Nucleus accumbens (tissue), 56 donors: ENCODE data around the gene HOMEZ.
"Not testable (repeated sequence)": the region's sequence is repeated elsewhere in the genome, so short reads cannot be mapped to it uniquely, and the experiment has no call there.

Experiments
- DNase-seq, 56 donors: peaks; one replicate each; lab custom pipeline; 2025; lab: John Stamatoyannopoulos, UW

Gene HOMEZ, protein sequence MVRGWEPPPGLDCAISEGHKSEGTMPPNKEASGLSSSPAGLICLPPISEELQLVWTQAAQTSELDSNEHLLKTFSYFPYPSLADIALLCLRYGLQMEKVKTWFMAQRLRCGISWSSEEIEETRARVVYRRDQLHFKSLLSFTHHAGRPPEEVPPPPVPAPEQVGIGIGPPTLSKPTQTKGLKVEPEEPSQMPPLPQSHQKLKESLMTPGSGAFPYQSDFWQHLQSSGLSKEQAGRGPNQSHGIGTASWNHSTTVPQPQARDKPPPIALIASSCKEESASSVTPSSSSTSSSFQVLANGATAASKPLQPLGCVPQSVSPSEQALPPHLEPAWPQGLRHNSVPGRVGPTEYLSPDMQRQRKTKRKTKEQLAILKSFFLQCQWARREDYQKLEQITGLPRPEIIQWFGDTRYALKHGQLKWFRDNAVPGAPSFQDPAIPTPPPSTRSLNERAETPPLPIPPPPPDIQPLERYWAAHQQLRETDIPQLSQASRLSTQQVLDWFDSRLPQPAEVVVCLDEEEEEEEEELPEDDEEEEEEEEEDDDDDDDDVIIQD

DNA sequence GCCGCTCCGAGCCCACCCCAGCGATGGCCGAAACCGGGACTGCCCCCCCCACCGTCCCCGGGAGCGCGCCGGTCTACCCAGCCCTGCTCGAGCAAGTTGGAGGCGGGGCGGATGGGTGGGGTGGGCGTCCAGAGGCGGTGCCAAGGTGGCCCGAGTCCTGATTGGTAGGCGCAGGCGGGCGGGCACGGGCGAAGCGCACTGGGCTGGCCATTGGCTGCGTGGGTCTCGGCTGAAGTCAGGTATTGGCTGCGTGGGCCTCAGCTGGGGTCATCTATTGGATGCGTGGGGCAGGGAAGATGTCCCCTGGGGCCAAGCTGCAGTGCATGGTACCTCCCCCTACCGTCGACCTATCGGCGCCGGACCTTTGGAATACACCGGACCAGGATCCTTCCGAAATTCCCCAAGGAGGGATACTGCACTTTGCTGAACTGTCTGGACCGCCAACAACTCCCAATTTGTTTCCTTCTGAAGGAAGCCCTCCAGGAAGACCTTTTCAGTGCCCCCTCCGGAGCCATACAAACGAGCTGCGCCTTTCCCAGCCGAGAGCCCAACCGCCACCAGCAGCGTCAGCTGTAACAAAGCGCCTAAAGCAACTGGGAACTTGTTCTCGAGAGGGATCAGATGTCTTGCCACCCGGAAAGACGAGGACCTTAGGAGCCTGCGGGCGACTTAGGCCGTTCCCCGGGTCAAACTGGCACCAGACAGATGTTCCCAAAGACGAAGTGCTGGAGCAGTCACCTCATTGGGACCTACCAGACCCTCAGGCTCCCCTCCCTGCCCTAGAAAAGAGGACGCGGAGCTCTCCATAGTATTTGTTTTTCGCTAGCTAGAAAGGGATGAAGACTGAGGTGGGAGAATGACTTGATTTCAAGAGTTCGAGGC lies at the start of gene HOMEZ:
Gene HOMEZ, minus strand, starts transcription at position 113 of the 882 bp plus-strand sequence. CDS start 180 bp downstream, outside the sequence.
- DNase-seq = peak; percentile 70 to 99 (median 98)

DNA sequence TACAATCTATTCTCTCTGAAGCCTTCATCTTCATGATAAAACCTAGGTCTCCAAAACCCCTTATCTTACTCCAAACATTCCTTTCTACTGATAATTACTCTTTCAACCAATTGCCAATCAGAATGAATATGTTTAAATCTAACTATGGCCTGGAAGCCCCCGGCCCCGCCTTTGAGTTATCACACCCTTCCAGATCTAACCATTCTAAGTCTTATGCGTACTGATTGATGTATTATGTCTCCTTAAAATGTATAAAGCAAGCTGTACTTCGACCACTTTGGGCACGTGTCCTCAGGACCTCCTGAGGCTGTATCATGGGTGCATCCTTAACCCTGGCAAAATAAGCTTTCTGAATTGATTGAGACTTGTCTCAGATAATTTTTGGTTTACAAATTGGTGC lies 49.7 kb upstream of the HOMEZ start:
- DNase-seq = no peak

GRCh38 chr14:23327947-23328744 lies 42.2 kb upstream of the HOMEZ start:
- DNase-seq = peak in 47 of 56 donors; percentile 9 to 91 (median 50)

GRCh38 chr14:23326491-23327332 lies 40.8 kb upstream of the HOMEZ start:
- DNase-seq = no peak

DNA sequence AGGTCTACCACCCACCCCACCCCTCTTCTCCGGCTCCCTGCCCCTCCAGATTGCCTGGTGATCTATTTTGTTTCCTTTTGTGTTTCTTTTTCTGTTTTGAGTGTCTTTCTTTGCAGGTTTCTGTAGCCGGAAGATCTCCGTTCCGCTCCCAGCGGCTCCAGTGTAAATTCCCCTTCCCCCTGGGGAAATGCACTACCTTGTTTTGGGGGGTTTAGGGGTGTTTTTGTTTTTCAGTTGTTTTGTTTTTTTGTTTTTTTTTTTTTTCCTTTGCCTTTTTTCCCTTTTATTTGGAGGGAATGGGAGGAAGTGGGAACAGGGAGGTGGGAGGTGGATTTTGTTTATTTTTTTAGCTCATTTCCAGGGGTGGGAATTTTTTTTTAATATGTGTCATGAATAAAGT lies 39.8 kb upstream of the HOMEZ start:
- not testable (repeated sequence) for DNase-seq

DNA sequence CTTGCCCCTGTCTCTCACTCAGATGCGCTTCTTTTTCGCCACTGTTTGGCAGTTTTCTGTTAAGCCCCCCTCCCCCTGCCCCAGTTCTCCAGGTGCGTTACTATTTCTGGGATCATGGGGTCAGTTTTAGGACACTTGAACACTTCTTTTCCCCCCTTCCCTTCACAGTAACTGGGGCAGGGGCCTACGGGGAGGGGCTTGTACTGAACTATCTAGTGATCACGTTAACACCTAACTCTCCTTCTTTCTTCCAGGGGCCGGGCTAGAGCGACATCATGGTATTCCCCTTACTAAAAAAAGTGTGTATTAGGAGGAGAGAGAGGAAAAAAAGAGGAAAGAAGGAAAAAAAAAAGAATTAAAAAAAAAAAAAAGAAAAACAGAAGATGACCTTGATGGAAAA lies 39.1 kb upstream of the HOMEZ start:
- DNase-seq = no peak

GRCh38 chr14:23324455-23324846 lies 38.5 kb upstream of the HOMEZ start:
- no peak for DNase-seq

DNA sequence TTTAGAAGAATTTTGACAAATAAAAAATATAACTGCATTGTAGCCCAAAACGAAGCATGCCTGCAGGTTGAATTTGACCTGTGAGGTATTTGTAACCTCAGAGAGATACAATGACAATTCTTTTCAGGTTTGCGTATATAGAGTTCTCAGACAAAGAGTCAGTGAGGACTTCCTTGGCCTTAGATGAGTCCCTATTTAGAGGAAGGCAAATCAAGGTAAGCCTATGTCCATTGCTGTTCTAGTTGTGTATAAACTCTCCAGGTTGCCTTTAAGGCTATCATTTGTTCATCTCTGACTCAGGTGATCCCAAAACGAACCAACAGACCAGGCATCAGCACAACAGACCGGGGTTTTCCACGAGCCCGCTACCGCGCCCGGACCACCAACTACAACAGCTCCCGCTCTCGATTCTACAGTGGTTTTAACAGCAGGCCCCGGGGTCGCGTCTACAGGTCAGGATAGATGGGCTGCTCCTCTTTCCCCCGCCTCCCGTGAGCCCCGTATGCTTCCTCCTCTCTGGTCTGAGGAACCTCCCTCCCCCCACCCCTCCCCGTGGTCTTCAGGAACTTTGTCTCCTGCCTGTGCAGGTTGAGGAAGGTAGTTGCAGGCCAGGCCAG lies 38.0 kb upstream of the HOMEZ start:
- no peak for DNase-seq

- DNase-seq = no peak
These were observed 36.9 kb upstream of the HOMEZ start for GRCh38 chr14:23322568-23323517.

GRCh38 chr14:23321572-23322547 lies 35.9 kb upstream of the HOMEZ start:
- DNase-seq = peak in 27 of 56 donors; percentile 12 to 74 (median 66)

DNA sequence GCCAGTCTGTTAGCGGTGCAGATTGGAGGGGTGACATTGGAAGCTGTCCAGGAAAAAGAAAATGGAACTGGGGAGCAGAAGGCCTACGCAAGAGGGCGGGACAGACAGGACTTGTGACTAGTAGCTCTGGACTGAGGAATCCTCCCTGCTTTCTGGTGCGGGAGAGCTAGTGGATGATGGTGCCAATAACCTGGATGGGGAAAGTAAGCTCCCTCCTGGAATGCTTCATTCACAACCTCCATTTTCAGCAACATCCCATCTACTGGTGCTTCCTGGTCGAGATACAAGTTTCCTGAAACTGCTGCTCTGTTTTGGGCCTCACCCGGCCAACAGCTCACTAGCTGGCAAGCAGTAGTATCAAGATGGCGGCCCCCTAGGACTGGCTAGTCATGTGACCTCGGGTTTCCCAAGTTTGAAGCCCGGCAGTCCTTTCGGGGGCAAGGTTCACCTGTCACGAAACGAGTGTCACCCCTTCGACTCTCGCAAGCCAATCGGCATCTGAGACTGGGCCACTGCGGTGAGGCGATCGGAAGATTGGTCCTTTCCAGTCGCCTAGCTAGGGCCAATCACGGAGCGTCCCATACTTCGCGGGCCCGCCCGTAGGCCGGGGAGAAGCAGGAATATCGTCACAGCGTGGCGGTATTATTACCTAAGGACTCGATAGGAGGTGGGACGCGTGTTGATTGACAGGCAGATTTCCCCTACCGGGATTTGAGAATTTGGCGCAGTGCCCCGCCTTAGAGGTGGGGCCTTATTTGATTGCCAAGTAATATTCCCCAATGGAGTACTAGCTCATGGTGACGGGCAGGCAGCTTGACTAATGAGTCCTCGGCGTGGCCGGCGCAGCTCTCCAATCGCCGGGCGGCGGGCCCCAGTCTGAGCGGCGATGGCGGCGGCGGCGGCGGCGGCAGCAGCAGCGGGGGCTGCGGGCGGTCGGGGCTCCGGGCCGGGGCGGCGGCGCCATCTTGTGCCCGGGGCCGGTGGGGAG lies 34.9 kb upstream of the HOMEZ start, which contains the start of gene PABPN1:
Gene PABPN1, plus strand, starts transcription at position 874 of the 988 bp plus-strand sequence. Its CDS starts 13 bp downstream, at position 887.
- peak; percentile 87 to 100 (median 99) for DNase-seq

DNA sequence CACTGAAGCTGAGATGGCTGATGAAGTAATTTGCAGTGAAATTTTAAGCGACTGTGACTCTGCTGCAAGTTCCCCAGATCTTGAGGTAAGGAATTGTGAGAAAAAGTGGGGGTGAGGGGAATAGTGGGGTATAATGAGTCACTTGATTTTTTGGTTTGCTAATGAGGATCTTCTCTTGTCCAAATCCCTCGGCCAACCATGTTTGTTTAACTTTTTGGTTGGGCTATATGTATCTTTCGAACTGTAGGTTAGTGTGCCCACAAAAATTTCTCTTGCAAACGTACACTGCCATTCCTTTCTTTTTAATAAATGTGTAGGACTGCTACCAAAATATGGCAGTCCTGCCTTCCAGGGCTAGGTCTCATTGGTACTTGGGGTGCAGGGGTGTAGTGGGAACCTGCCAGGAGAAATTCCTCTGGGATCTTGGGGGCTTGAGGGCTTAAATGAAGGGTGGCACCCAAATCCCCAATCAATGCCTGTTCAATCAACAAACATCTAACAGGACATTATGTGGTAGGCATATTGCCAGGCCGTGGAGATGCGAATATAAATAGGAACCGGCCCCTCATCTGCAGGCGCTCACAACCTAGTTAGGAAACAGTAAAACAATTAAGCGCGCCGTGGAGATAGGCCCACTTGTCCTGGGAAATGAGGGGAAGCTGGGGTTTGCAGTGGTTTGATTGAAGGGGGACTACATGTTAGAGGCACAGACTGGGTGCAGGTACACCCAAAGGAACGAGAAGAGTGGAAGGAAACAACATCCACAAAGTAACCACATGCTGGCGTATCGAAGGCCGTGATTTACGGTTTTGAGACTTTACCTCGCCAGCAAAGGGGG lies 34.0 kb upstream of the HOMEZ start:
- DNase-seq = no peak

- no peak for DNase-seq
These were observed 30.4 kb upstream of the HOMEZ start for GRCh38 chr14:23316300-23316699.

DNA sequence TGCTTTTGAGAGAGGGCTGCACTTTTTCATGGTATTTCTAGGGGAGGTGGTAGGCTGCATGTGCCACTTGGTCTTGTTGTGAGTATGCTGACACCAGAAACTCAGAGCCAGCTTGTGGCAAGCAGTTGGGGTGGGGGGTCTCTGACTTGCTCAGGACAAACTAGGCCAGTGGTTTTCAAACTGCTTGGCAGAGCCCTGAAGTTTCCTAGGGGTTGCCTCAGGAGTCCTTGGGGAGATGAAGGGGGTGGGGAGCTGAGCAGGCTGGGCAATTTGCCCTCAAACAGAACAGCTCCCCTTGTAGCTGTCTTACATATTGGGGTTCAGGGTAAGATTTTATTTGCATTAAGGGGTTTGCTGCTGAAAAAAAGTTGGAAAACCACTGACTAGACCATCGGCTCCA lies 24.6 kb upstream of the HOMEZ start:
- DNase-seq = no peak
